Heart left ventricle (tissue), 13 donors: ENCODE measurements around the gene NFKB1.

Experiments used
- CTCF ChIP-seq, 12 donors: fragments of 200-600 bp; sonication (generic) in 4 of 12; IDR thresholded peaks; one replicate each; pipeline versions ENCODE4 v1.5.0 to v1.8.0; 2018 to 2022; ENCODE audit warnings: antibody characterized with exemption in 12 of 12, mild to moderate bottlenecking in 5 of 12
- POLR2A ChIP-seq, 2 donors: fragments of 450-650 bp; IDR thresholded peaks; one replicate each; pipeline ENCODE4 v1.6.1; 2017; ENCODE audit warnings: antibody characterized with exemption in 2 of 2, mild to moderate bottlenecking in 2 of 2, moderate library complexity in 2 of 2
- donor health status: ischemic (EF 13 %, LVEDD 7.1; RV severe dilation, severe dysfunction).
- donor health status: DM: no; HTN: yes; CAD: no.
- donor health status: DM: no; HTN: no; CAD: no.
- donor health status: ischemic (EF 25% LVEDD 6.9; RV normal size, moderate dysfunction).
- donor health status: ischemic (EF 25% LVEDD 5.7; RV mildly dilated, moderate dysfunction).
- donor health status: ischemic (EF 35%, LVEDD 5.7; RV mildly dilated, moderate dysfunction).
- donor health status: nonischemic (EF 11% LVEDD 7.7; RV severe dilation, severe dysfunction).
- donor health status: DM: yes; HTN: yes; CAD: no.
- donor health status: PGD.
- donor health status: ischemic (EF 29% LVEDD 5.4; RV normal size, mild dysfunction).
- donor health status: nonischemic (EF 23%, LVEDD 6.1; RV moderate dilation, normal function).

- TF ChIP-seq CTCF (IDR thresholded peaks at IDR 0.05) (no peak), POLR2A (IDR thresholded peaks at IDR 0.05) (no peak)
These were observed 66.3 kb downstream of the NFKB1 start for GRCh38 chr4:102567427-102567826.
